ENCODE data around the gene KASH5.

The KASH5 gene

GRCh38 chr19:49407482-49408015 lies 19.5 kb downstream of the KASH5 start:
- DNase-seq (ENCODE audit: low spot score), result no peak
- no peak for TF ChIP-seq CTCF (IDR thresholded peaks at IDR 0.05; ENCODE audit: borderline replicate concordance, control extremely low read depth, extremely low read depth, insufficient read depth, missing control alignments)
- in situ Hi-C loops (cut with MboI; ENCODE audit: low sequenced_read_pairs, unreplicated experiment), result no loop called here

GRCh38 chr19:49408816-49409440 lies 20.9 kb downstream of the KASH5 start:
- in situ Hi-C loops (cut with MboI; ENCODE audit: low sequenced_read_pairs, unreplicated experiment), result no loop called here
- no peak for DNase-seq (ENCODE audit: low spot score)
- TF ChIP-seq CTCF (IDR thresholded peaks at IDR 0.05; ENCODE audit: borderline replicate concordance, control extremely low read depth, extremely low read depth, insufficient read depth, missing control alignments), result no peak

DNA sequence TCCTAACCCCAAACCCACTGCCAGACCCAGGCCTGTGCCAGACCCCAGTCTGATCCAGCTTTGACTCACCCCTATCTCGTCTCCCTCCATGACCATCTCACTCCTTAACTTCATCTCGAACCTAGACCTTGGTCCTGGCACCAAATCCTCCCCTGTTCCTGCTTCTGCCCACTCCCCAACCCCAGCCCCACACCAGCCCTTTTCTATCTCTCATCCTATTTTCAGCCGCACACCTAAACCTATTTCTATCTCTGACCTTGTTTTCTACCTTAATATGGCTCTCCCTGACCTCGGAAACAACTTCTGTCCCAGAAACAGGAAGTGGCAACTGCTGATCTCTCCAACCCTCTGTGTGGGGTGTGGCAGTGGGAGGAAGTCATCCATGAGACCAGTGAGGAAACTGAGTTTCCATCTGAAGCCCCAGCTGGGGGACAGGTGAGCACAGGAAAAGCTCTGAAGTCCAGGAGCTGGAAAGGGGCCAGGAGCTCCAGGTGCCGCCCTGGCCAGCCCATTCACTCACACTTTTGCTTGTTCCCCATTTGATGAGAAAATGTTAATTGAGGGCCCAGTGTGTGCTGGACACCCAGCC lies 21.5 kb downstream of the KASH5 start:
- in situ Hi-C loops (cut with MboI; ENCODE audit: low sequenced_read_pairs, unreplicated experiment), result no loop called here
- no peak for DNase-seq (ENCODE audit: low spot score)

DNA sequence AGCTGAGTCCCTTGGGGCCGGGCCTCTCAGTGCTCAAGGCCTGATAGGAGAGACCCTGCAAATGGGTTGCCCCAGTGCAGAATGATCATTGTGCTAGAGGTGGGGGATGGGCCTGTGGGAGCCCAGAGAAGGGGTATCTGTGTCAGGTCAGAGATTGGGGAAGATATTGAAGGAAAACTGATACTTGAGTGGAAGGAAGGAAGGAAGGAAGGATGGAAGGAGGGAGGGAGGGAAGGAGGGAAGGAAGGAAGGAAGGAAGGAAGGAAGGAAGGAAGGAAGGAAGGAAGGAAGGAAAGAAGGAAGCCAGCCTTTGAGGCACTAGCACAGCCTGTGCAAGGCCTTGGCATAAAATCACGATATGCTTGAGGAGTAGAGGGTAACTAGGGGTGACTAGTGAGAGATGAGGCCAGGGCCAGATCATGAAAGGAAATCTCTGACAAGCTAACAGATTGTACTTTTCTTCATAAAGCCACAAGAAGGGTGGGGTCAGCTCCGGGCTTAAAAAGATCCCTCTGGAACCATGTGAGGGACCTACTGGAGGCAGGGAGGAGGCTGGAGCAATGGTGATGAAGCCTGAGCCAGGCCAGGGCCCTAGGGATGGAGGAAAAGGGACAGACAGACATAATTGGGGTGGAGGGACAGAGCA lies 23.8 kb downstream of the KASH5 start:
- in situ Hi-C loops (cut with MboI; ENCODE audit: low sequenced_read_pairs, unreplicated experiment), result no loop called here
- TF ChIP-seq CTCF (IDR thresholded peaks at IDR 0.05; ENCODE audit: borderline replicate concordance, control extremely low read depth, extremely low read depth, insufficient read depth, missing control alignments), result no peak

More for the DNA sequence above, 21.5 kb downstream of the KASH5 start:
- no peak for TF ChIP-seq CTCF (IDR thresholded peaks at IDR 0.05; ENCODE audit: borderline replicate concordance, control extremely low read depth, extremely low read depth, insufficient read depth, missing control alignments)

GRCh38 chr19:49413348-49413747 lies 25.3 kb downstream of the KASH5 start:
- in situ Hi-C loops (cut with MboI; ENCODE audit: low sequenced_read_pairs, unreplicated experiment), result no loop called here
- TF ChIP-seq CTCF (IDR thresholded peaks at IDR 0.05; ENCODE audit: borderline replicate concordance, control extremely low read depth, extremely low read depth, insufficient read depth, missing control alignments), result no peak
- no peak for DNase-seq (ENCODE audit: low spot score)

More for the DNA sequence above, 23.8 kb downstream of the KASH5 start:
- no peak for DNase-seq (ENCODE audit: low spot score)

- in situ Hi-C loops (cut with MboI; ENCODE audit: low sequenced_read_pairs, unreplicated experiment), result no loop called here
- TF ChIP-seq CTCF (IDR thresholded peaks at IDR 0.05; ENCODE audit: borderline replicate concordance, control extremely low read depth, extremely low read depth, insufficient read depth, missing control alignments), result no peak
- DNase-seq (ENCODE audit: low spot score), result no peak
Measured at GRCh38 chr19:49414256-49414655, 26.2 kb downstream of the KASH5 start.

Measured in GM13976 (cell line).